ENCODE data around the gene CAMK2N2.

Gene CAMK2N2

DNA sequence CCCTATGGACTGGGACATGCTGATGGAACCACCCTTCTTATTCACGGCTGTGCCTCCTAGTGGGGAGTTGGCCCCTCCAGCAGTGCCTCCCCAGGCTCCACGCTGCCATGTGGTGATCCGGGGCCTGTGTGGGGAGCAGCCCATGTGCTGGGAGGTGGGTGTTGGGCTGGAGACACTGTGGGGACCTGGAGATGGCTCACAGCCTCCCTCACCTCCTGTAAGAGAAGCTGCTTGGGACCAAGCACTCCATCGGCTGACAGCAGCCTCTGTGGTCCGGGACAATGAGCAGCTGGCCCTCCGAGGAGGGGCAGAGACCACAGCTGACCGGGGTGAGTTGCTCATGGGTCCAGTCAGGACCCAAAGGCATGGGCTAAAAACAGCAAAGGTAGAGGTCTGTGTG, 21.6 kb downstream of the CAMK2N2 start:
- H3K4me1 ChIP-seq (ENCODE audit: insufficient read depth, low read length, severe bottlenecking) = no peaks in the 10 kb centered on the region
- no peak for TF ChIP-seq EZH2 (IDR thresholded peaks at IDR 0.05; ENCODE audit: borderline replicate concordance, low read length)
- TF ChIP-seq, protein P1, sequence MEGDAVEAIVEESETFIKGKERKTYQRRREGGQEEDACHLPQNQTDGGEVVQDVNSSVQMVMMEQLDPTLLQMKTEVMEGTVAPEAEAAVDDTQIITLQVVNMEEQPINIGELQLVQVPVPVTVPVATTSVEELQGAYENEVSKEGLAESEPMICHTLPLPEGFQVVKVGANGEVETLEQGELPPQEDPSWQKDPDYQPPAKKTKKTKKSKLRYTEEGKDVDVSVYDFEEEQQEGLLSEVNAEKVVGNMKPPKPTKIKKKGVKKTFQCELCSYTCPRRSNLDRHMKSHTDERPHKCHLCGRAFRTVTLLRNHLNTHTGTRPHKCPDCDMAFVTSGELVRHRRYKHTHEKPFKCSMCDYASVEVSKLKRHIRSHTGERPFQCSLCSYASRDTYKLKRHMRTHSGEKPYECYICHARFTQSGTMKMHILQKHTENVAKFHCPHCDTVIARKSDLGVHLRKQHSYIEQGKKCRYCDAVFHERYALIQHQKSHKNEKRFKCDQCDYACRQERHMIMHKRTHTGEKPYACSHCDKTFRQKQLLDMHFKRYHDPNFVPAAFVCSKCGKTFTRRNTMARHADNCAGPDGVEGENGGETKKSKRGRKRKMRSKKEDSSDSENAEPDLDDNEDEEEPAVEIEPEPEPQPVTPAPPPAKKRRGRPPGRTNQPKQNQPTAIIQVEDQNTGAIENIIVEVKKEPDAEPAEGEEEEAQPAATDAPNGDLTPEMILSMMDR (IDR thresholded peaks at IDR 0.05; ENCODE audit: low read length) = no peak
- H3K4me2 ChIP-seq (ENCODE audit: low read length) = no peak overlapping the region
- no peaks in the 10 kb centered on the region for H4K20me1 ChIP-seq (ENCODE audit: insufficient read depth, low read length)
- H3K9me3 ChIP-seq (ENCODE audit: low read length) = no peaks in the 10 kb centered on the region
- H3K36me3 ChIP-seq (ENCODE audit: insufficient read depth, low read length) = peaks cover 28% of the 10 kb centered on the region
- H3K27me3 ChIP-seq (ENCODE audit: insufficient read depth, low read length) = no peaks in the 10 kb centered on the region
- no peak overlapping the region for H2AFZ ChIP-seq (ENCODE audit: low read length)
- no peaks in the 10 kb centered on the region for H3K9me2 ChIP-seq (ENCODE audit: low read depth, low read length)
- no peak overlapping the region for H3K4me3 ChIP-seq (ENCODE audit: low read depth, low read length, poor library complexity, severe bottlenecking)
- H3K79me2 ChIP-seq (ENCODE audit: insufficient read depth, low read length) = no peaks in the 10 kb centered on the region
- H3K9ac ChIP-seq (ENCODE audit: low read length) = no peak overlapping the region
- H3F3A ChIP-seq (ENCODE audit: insufficient read depth, low read length) = no peaks in the 10 kb centered on the region
- H3K27ac ChIP-seq (ENCODE audit: low read depth, low read length, poor library complexity, severe bottlenecking) = no peak overlapping the region

DNA sequence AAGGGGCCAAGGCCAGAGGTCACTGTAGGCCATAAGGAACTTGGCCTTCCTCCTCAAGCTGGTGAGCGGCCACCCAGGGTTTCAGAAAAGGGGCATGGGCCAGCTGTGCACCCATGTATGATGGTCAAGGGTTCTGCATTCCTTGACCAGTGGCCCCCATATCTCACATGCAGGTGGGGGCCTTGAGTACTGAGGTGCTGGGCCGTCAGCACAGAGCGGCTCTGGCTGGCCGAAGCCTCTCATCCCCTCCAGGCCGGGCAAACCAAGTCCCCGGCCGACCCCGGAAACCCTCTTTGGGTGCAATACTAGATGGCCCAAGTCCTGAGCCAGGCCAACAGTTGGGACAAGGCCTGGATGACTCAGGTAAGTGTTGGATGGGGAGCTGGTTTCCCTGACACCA, 22.1 kb downstream of the CAMK2N2 start:
- peaks cover 23% of the 10 kb centered on the region for H3K36me3 ChIP-seq (ENCODE audit: insufficient read depth, low read length)
- H3K79me2 ChIP-seq (ENCODE audit: insufficient read depth, low read length) = no peaks in the 10 kb centered on the region
- H3K27me3 ChIP-seq (ENCODE audit: insufficient read depth, low read length) = no peaks in the 10 kb centered on the region
- H3K4me2 ChIP-seq (ENCODE audit: low read length) = no peak overlapping the region
- H3K9me3 ChIP-seq (ENCODE audit: low read length) = no peaks in the 10 kb centered on the region
- no peaks in the 10 kb centered on the region for H4K20me1 ChIP-seq (ENCODE audit: insufficient read depth, low read length)
- H3F3A ChIP-seq (ENCODE audit: insufficient read depth, low read length) = no peaks in the 10 kb centered on the region
- H3K27ac ChIP-seq (ENCODE audit: low read depth, low read length, poor library complexity, severe bottlenecking) = no peak overlapping the region
- no peak for TF ChIP-seq EZH2 (IDR thresholded peaks at IDR 0.05; ENCODE audit: borderline replicate concordance, low read length)
- TF ChIP-seq, protein P1 (IDR thresholded peaks at IDR 0.05; ENCODE audit: low read length) = no peak
- no peaks in the 10 kb centered on the region for H3K4me1 ChIP-seq (ENCODE audit: insufficient read depth, low read length, severe bottlenecking)
- no peaks in the 10 kb centered on the region for H3K9me2 ChIP-seq (ENCODE audit: low read depth, low read length)
- H3K4me3 ChIP-seq (ENCODE audit: low read depth, low read length, poor library complexity, severe bottlenecking) = no peak overlapping the region
- no peak overlapping the region for H2AFZ ChIP-seq (ENCODE audit: low read length)
- no peak overlapping the region for H3K9ac ChIP-seq (ENCODE audit: low read length)

DNA sequence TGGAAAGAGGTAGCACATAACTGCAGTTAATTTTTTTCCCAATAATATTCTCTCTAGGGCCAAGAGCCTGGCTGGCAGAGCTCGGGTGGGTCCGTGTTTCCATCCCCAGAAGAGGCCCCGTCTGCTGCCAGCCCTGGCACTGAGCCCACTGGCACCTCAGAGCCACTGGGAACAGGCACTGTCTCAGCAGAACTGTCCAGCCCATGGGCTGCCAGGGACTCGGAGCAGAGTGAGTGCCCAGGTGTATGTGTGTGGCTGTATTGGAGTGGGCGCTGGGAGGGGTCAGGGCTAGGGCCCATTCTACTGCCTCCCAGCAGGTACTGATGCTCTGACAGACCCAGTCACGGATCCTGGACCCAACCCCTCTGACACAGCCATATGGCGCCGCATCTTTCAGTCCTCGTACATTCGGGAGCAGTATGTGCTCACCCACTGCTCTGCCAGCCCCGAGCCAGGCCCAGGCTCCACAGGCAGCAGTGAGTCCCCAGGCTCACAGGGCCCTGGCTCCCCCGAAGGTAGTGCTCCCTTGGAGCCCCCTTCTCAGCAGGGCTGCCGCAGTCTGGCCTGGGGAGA, 23.0 kb downstream of the CAMK2N2 start:
- H3K4me1 ChIP-seq (ENCODE audit: insufficient read depth, low read length, severe bottlenecking) = no peaks in the 10 kb centered on the region
- H3K9me3 ChIP-seq (ENCODE audit: low read length) = no peaks in the 10 kb centered on the region
- H2AFZ ChIP-seq (ENCODE audit: low read length) = no peak overlapping the region
- no peak overlapping the region for H3K4me2 ChIP-seq (ENCODE audit: low read length)
- H3K36me3 ChIP-seq (ENCODE audit: insufficient read depth, low read length) = peaks cover 14% of the 10 kb centered on the region
- H3K27me3 ChIP-seq (ENCODE audit: insufficient read depth, low read length) = 0 out of 2 replicates have a peak, but pooled peaks cover under 1% of the 10 kb centered on the region
- H3K27ac ChIP-seq (ENCODE audit: low read depth, low read length, poor library complexity, severe bottlenecking) = no peak overlapping the region
- no peak overlapping the region for H3K9ac ChIP-seq (ENCODE audit: low read length)
- H4K20me1 ChIP-seq (ENCODE audit: insufficient read depth, low read length) = no peaks in the 10 kb centered on the region
- H3K79me2 ChIP-seq (ENCODE audit: insufficient read depth, low read length) = no peaks in the 10 kb centered on the region
- no peaks in the 10 kb centered on the region for H3F3A ChIP-seq (ENCODE audit: insufficient read depth, low read length)
- TF ChIP-seq, protein P1 (IDR thresholded peaks at IDR 0.05; ENCODE audit: low read length) = no peak
- no peak for TF ChIP-seq EZH2 (IDR thresholded peaks at IDR 0.05; ENCODE audit: borderline replicate concordance, low read length)
- no peak overlapping the region for H3K4me3 ChIP-seq (ENCODE audit: low read depth, low read length, poor library complexity, severe bottlenecking)
- H3K9me2 ChIP-seq (ENCODE audit: low read depth, low read length) = no peaks in the 10 kb centered on the region

Data from OCI-LY1 (cell line).